ENCODE results near the gene LRRN2. TPM values are rescaled to one million over a fixed set of nuclear protein-coding genes. Genes with fewer than 3 reads are reported as not detected.

The LRRN2 gene
- total RNA-seq, 1 experiment from 2014 or later = 5.8 TPM

DNA sequence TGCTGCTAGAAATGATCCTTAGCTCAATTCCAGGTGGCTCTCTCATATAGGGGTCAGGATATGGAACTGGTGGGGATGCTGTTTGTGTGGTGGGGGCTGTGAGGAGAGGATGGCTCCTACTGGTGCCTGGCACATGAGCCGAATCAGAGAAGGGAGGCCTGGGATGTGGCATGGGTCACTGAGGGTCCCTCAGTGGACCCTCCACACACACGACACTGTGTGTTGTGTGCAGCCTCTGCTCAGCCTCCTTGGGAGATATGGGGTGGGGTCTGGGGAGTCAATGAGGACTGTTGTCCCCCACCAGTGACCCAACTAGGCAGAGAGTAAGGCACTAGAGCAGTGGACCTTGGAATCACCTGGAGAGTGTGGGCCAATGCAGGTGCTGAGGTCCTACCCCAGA is 3.2 kb upstream of the LRRN2 start:
- Histone ChIP-seq H3K79me1 (ENCODE audit: insufficient read depth, low read depth, low read length, poor library complexity, severe bottlenecking) (no peaks in the 10 kb centered on the region), H2AK5ac (ENCODE audit: insufficient read length, low read length) (no peak overlapping the region), H3K79me2 (ENCODE audit: insufficient read depth, low read length) (no peaks in the 10 kb centered on the region), H3K23me2 (ENCODE audit: insufficient read length, low read depth, low read length, poor library complexity, severe bottlenecking) (peaks cover 15% of the 10 kb centered on the region), H4K8ac (replicated peaks; ENCODE audit: insufficient read length, low read depth, low read length) (no peak overlapping the region), H2BK20ac (ENCODE audit: low read depth, low read length, poor library complexity, severe bottlenecking) (no peak overlapping the region), H4K5ac (ENCODE audit: insufficient read length, low read depth, low read length) (no peak overlapping the region), H4K20me1 (ENCODE audit: control insufficient read depth, insufficient read depth, insufficient read length) (no peaks in the 10 kb centered on the region), H3K23ac (ENCODE audit: insufficient read length, low read depth, low read length) (no peak overlapping the region), H3K9me3 (ENCODE audit: control insufficient read depth, low read depth, low read length) (no peaks in the 10 kb centered on the region), H2AFZ (ENCODE audit: low read length) (no peak overlapping the region), H3T11ph (ENCODE audit: low read length) (no peak overlapping the region), H2BK120ac (ENCODE audit: low read depth, low read length, poor library complexity, severe bottlenecking) (no peak overlapping the region), H3K4ac (ENCODE audit: low read depth, low read length) (no peak overlapping the region), H3K27me3 (ENCODE audit: insufficient read depth, low read length) (peaks cover 14% of the 10 kb centered on the region; the same call in 1 of the 2 replicates), H3K4me1 (ENCODE audit: insufficient read depth, low read length) (no peaks in the 10 kb centered on the region; the same call in 1 of the 2 replicates), H3K14ac (ENCODE audit: insufficient read depth, low read length) (no peak overlapping the region), H3K18ac (ENCODE audit: insufficient read length, low read depth, low read length) (no peak overlapping the region), H3K27ac (ENCODE audit: insufficient read length, low read depth, low read length) (no peak overlapping the region), H3K56ac (ENCODE audit: insufficient read length, low read depth, low read length) (no peak overlapping the region), H2BK12ac (ENCODE audit: insufficient read length, low read depth, low read length) (no peak overlapping the region), H4K91ac (ENCODE audit: insufficient read length, low read depth, low read length) (no peak overlapping the region), H3K9ac (ENCODE audit: extremely low read depth, insufficient read length, low read length) (no peak overlapping the region), H3K4me2 (ENCODE audit: insufficient read depth, insufficient read length, low read length) (no peak overlapping the region), H2BK15ac (ENCODE audit: low read depth, low read length) (no peak overlapping the region), H2BK5ac (ENCODE audit: insufficient read length, low read length) (no peak overlapping the region)
- Mint-ChIP-seq H3K9me3 (no peaks in the 10 kb centered on the region), H3K27me3 (ENCODE audit: low read depth) (peaks cover 67% of the 10 kb centered on the region), H3K4me3 (no peak overlapping the region), H3K4me1 (peaks cover 26 to 35% of the 10 kb centered on the region in 2 experiments), H3K36me3 (ENCODE audit: insufficient read depth in 1 of 3, low read depth in 3 of 3) (0 out of 7 replicates have a peak, but pooled peaks cover 0 to 1% (median 0%) of the 10 kb centered on the region in 3 experiments), H3K27ac (no peak overlapping the region)
- WGBS (ENCODE audit: extremely low coverage, insufficient read length, low lambda C conversion rate) = no CpG with 5 or more reads among the region's 2 CpGs
- TF ChIP-seq, protein P1, sequence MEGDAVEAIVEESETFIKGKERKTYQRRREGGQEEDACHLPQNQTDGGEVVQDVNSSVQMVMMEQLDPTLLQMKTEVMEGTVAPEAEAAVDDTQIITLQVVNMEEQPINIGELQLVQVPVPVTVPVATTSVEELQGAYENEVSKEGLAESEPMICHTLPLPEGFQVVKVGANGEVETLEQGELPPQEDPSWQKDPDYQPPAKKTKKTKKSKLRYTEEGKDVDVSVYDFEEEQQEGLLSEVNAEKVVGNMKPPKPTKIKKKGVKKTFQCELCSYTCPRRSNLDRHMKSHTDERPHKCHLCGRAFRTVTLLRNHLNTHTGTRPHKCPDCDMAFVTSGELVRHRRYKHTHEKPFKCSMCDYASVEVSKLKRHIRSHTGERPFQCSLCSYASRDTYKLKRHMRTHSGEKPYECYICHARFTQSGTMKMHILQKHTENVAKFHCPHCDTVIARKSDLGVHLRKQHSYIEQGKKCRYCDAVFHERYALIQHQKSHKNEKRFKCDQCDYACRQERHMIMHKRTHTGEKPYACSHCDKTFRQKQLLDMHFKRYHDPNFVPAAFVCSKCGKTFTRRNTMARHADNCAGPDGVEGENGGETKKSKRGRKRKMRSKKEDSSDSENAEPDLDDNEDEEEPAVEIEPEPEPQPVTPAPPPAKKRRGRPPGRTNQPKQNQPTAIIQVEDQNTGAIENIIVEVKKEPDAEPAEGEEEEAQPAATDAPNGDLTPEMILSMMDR (conservative IDR thresholded peaks at IDR 0.05) = no peak
- no peak for DNase-seq
